ENCODE measurements around the gene POU1F1. TPM values are rescaled to one million over a fixed set of nuclear protein-coding genes. Genes with fewer than 3 reads are reported as not detected.
A peak's percentile ranks its signal among the peaks of the same experiment; 100 is the strongest.

POU1F1 gene
- total RNA-seq, 1 donor from 2014 or later, result not detected

DNA sequence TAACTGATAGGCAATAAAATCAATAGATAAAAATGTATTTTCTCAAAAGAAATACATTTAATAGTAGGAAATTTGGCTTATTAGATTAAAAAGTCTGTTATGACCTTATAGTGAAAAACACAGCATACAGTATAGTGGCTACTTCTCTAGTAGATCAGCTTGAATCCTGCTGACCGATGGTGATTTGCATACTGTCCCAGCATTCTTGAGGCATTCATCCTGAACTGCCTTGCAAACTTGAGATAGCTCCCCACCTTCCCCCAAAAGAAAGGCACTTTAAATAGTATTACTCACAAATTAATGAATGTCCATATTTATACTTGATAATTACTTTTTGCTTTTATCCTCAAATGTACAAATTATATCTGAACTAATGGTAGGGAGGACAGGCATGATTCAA, 42.6 kb downstream of the POU1F1 start:
- no peaks in the 10 kb centered on the region for H3K36me3 Mint-ChIP-seq (ENCODE audit: low read depth)
- no peaks in the 10 kb centered on the region for H3K9me3 Mint-ChIP-seq
- H3K27me3 Mint-ChIP-seq (ENCODE audit: low read depth), result no peaks in the 10 kb centered on the region
- no peak overlapping the region for H3K27ac Mint-ChIP-seq (ENCODE audit: unreplicated experiment)
- TF ChIP-seq, protein P1, sequence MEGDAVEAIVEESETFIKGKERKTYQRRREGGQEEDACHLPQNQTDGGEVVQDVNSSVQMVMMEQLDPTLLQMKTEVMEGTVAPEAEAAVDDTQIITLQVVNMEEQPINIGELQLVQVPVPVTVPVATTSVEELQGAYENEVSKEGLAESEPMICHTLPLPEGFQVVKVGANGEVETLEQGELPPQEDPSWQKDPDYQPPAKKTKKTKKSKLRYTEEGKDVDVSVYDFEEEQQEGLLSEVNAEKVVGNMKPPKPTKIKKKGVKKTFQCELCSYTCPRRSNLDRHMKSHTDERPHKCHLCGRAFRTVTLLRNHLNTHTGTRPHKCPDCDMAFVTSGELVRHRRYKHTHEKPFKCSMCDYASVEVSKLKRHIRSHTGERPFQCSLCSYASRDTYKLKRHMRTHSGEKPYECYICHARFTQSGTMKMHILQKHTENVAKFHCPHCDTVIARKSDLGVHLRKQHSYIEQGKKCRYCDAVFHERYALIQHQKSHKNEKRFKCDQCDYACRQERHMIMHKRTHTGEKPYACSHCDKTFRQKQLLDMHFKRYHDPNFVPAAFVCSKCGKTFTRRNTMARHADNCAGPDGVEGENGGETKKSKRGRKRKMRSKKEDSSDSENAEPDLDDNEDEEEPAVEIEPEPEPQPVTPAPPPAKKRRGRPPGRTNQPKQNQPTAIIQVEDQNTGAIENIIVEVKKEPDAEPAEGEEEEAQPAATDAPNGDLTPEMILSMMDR (conservative IDR thresholded peaks at IDR 0.05), result no peak
- no peak overlapping the region for H3K4me3 Mint-ChIP-seq
- DNase-seq (ENCODE audit: low read depth, low spot score), result no peak
- peaks cover 4% of the 10 kb centered on the region for H3K4me1 Mint-ChIP-seq

DNA sequence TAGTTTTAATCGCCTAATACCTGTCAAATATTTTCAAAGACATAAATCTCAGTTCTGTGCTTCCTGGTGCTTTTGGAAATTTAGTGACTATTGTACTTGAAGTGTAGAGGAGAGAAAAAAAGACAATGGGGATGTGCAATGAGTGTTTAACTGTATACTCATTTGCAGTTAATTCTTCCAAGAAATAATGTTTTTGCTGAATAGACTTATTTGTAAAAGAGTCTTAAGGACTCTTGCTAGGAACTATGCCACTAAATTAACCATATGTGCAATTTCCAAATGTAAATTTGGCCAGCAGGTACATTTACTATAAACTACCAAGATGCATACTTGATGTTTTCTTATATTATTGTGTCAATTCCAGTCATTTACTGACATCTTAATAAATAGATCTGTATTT, 47.3 kb downstream of the POU1F1 start:
- Mint-ChIP-seq H3K4me1 (peaks cover 17% of the 10 kb centered on the region), H3K36me3 (ENCODE audit: low read depth) (no peaks in the 10 kb centered on the region), H3K4me3 (peak overlapping the region; percentile 99), H3K27ac (ENCODE audit: unreplicated experiment) (no peak overlapping the region), H3K9me3 (no peaks in the 10 kb centered on the region), H3K27me3 (ENCODE audit: low read depth) (peaks cover 15% of the 10 kb centered on the region)
- TF ChIP-seq, protein P1 (conservative IDR thresholded peaks at IDR 0.05), result no peak
- no peak for DNase-seq (ENCODE audit: low read depth, low spot score)

DNA sequence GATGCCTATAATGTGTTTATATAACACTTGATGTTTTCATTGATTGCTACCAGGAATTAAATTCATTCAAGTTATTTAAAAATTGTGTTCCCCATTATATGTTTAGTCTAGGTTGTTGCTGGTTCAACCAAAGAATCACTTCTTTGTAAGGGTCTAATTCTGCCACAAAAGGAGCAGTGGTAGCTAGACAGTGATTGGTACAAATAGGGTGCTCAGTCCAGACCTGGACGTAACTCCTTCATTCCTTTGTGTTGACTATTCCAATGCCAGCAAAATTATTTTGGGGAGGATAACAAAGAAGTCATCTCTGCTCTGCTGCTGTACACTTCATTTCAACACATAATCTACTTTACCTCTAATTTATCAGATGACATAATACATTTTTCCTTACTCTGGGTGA, 48.1 kb downstream of the POU1F1 start:
- peaks cover 17% of the 10 kb centered on the region for H3K4me1 Mint-ChIP-seq
- peak overlapping the region; percentile 99 for H3K4me3 Mint-ChIP-seq
- no peak for DNase-seq (ENCODE audit: low read depth, low spot score)
- H3K27me3 Mint-ChIP-seq (ENCODE audit: low read depth), result peaks cover 15% of the 10 kb centered on the region
- no peak overlapping the region for H3K27ac Mint-ChIP-seq (ENCODE audit: unreplicated experiment)
- H3K36me3 Mint-ChIP-seq (ENCODE audit: low read depth), result no peaks in the 10 kb centered on the region
- TF ChIP-seq, protein P1 (conservative IDR thresholded peaks at IDR 0.05), result no peak
- H3K9me3 Mint-ChIP-seq, result no peaks in the 10 kb centered on the region

DNA sequence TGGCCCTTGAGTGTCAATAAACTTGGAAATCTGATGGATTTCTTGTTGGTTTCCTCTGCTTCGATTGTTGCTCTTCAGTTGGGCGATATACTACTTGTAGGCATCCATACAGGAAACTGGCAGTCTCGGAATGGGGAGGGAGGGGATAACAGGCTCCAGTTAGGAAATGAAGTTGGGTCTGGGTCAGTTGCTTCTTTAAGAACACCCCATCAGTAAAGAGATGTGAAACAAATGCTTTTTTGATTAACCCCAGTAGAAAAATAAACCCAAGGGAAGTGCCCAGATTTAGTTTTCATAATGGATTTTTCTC, 48.6 kb downstream of the POU1F1 start:
- peaks cover 18% of the 10 kb centered on the region for H3K27me3 Mint-ChIP-seq (ENCODE audit: low read depth)
- no peak for DNase-seq (ENCODE audit: low read depth, low spot score)
- H3K4me1 Mint-ChIP-seq, result peaks cover 17% of the 10 kb centered on the region
- H3K36me3 Mint-ChIP-seq (ENCODE audit: low read depth), result no peaks in the 10 kb centered on the region
- TF ChIP-seq, protein P1 (conservative IDR thresholded peaks at IDR 0.05), result no peak
- H3K27ac Mint-ChIP-seq (ENCODE audit: unreplicated experiment), result peak overlapping the region; percentile 89
- peak overlapping the region; percentile 99 for H3K4me3 Mint-ChIP-seq
- H3K9me3 Mint-ChIP-seq, result peaks cover 3% of the 10 kb centered on the region

DNA sequence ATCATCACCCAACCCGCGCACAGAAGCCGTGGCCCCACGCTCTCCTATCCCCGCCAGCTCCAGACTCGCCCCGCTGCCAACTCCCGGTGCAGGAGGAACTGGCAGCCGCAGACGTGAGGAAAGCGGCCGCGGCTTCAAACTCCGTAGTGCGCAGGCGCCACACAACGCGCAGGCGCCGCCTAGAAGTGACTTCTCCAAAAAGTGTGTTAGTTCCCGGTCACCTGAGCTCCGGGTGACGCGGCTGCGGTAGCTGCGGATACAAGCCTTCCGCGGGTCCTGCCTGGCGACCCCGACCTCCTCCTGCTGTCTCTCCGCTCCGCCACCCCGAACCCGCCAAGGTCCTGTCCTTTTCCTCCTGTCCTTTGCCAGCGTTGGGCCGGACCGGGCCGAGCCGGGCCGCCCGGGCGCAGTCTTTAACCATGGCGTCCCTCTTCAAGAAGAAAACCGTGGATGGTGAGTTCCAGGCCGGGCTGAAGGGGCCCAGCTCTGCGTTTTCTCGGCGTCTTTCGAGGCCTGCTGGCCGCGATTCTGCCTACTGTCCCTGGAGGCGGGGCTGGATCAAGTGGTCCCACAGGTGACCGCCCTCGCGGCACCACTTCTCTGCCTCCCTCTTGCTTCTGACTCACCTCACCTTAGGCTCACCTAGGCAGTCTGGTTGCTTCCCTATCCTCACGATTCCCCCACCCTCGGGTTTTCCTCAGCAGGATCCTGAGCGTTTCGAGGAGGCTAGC, 49.1 kb downstream of the POU1F1 start, which contains the start of gene CHMP2B:
CHMP2B (plus strand) TSS at position 206 of the 731 bp plus-strand sequence; CDS start at position 420, 214 bp downstream.
- TF ChIP-seq, protein P1 (conservative IDR thresholded peaks at IDR 0.05), result no peak
- Mint-ChIP-seq H3K36me3 (ENCODE audit: low read depth) (no peaks in the 10 kb centered on the region), H3K27ac (ENCODE audit: unreplicated experiment) (peak within 1 kb of the TSS; percentile 89), H3K27me3 (ENCODE audit: low read depth) (peaks cover 20% of the 10 kb centered on the region), H3K4me1 (peaks cover 17% of the 10 kb centered on the region), H3K4me3 (peak within 1 kb of the TSS; percentile 99), H3K9me3 (peaks cover 3% of the 10 kb centered on the region)
- DNase-seq (ENCODE audit: low read depth, low spot score), result peak; percentile 82
